Measurements from ENCODE around the gene PPP1R12B. TPM values are rescaled to one million over a fixed set of nuclear protein-coding genes. Genes with fewer than 3 reads are reported as not detected.

PPP1R12B gene
- total and polyA plus RNA-seq, 2 experiments from 2014 or later = 13.2 to 13.8 TPM

GRCh38 chr1:202310746-202311145 is 37.8 kb upstream of the PPP1R12B start:
- Histone ChIP-seq H3K4me3 (no peak overlapping the region), H3K79me2 (replicated peaks; ENCODE audit: insufficient read depth) (no peaks in the 10 kb centered on the region), H2AFZ (no peak overlapping the region), H3K27ac (ENCODE audit: low read depth) (no peak overlapping the region), H3K27me3 (ENCODE audit: insufficient read depth) (no peaks in the 10 kb centered on the region), H3K4me2 (no peak overlapping the region), H3K36me3 (ENCODE audit: insufficient read depth) (no peaks in the 10 kb centered on the region), H4K20me1 (replicated peaks; ENCODE audit: insufficient read depth) (no peaks in the 10 kb centered on the region), H3K4me1 (ENCODE audit: insufficient read depth) (no peaks in the 10 kb centered on the region), H3F3A (replicated peaks; ENCODE audit: low read depth) (no peaks in the 10 kb centered on the region), H3K9me2 (ENCODE audit: insufficient read depth) (no peaks in the 10 kb centered on the region)
- peaks cover 9% of the 10 kb centered on the region for H3K4me1 Mint-ChIP-seq
- ATAC-seq (no peak), DNase-seq (ENCODE audit: low spot score) (no peak)
- no peak overlapping the region for H3K4me3 Mint-ChIP-seq
- TF ChIP-seq ETS1 (IDR thresholded peaks at IDR 0.05) = no peak
- TF ChIP-seq POLR2AphosphoS5 (IDR thresholded peaks at IDR 0.05; ENCODE audit: low read depth) = no peak
- TF ChIP-seq NANOG (IDR thresholded peaks at IDR 0.05; ENCODE audit: borderline replicate concordance) = no peak
- no peak for TF ChIP-seq EZH2 (IDR thresholded peaks at IDR 0.05; ENCODE audit: low read depth, unreplicated experiment)
- TF ChIP-seq JUNB (IDR thresholded peaks at IDR 0.05; ENCODE audit: unreplicated experiment) = no peak
- no peak for TF ChIP-seq ZNF331 (CRISPR knock-in tag; IDR thresholded peaks at IDR 0.05; ENCODE audit: low read depth)
- TF ChIP-seq STAT1 (IDR thresholded peaks at IDR 0.05; ENCODE audit: unreplicated experiment) = no peak
- TF ChIP-seq CTCF (conservative IDR thresholded peaks at IDR 0.05; ENCODE audit: low read depth in 2 of 2) = no peak
- TF ChIP-seq CREB1 (CRISPR knock-in tag; IDR thresholded peaks at IDR 0.05; ENCODE audit: low read depth) = no peak
- no peak for TF ChIP-seq ZNF462 (CRISPR knock-in tag; IDR thresholded peaks at IDR 0.05)
- no peak for TF ChIP-seq EZH2phosphoT487 (IDR thresholded peaks at IDR 0.05; ENCODE audit: unreplicated experiment)
- no peak for TF ChIP-seq REST (IDR thresholded peaks at IDR 0.05; ENCODE audit: unreplicated experiment)
- H3K27ac Mint-ChIP-seq = no peak overlapping the region
- no peaks in the 10 kb centered on the region for H3K9me3 Mint-ChIP-seq
- peaks cover 11% of the 10 kb centered on the region for H3K27me3 Mint-ChIP-seq (ENCODE audit: insufficient read depth, low read depth, poor library complexity)
- H3K36me3 Mint-ChIP-seq (ENCODE audit: low read depth) = no peaks in the 10 kb centered on the region
